ENCODE data around the gene FAM25G.

GRCh38 chr10:47454780-47455058 is 36.8 kb downstream of the FAM25G start:
- TF ChIP-seq FOXM1 (IDR thresholded peaks at IDR 0.05; ENCODE audit: borderline replicate concordance) (no peak), SP1 (IDR thresholded peaks at IDR 0.05) (no peak), BHLHE40 (IDR thresholded peaks at IDR 0.05; ENCODE audit: borderline replicate concordance) (no peak), L3MBTL2 (conservative IDR thresholded peaks at IDR 0.05) (no peak)

All from HEK293T (cell line).